HG02798 (cell line): ENCODE data around the gene RPL13.

ENCODE experiments used
- ATAC-seq: cut with Tn5 transposase; IDR thresholded peaks from one replicate; pipeline ENCODE4 v1.9.1; 2021; ENCODE audit warnings: mild to moderate bottlenecking; ENCODE audit not compliant: unreplicated experiment, poor library complexity

The RPL13 gene

DNA sequence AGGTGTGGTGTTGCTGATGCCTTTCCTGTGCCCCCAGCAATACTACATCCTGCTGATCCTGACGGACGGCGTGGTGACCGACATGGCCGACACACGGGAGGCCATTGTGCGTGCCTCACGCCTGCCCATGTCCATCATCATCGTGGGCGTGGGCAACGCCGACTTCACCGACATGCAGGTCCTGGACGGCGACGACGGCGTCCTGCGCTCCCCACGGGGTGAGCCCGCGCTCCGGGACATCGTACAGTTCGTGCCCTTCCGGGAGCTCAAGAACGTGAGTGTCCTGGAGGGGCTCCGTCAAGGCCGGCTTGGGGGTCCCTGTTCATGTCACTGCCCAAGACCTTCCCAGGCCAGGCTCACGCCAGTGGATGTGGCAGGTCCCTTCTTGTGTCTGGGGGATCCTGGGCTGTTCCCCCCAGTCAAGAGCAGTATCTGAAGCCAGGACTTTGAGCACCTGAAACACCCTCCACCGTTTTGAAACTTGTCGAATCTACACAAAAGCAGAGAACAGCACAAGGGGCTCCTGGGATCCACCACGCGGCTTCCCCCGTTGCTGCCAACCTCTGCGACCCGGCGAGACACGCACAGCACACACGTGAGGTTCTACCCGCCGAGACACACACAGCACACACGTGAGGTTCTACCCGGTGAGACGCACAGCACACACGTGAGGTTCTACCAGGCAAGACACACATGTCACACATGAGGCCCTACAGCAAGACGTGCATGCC lies 35.0 kb downstream of the RPL13 start:
- ATAC-seq: no peak

DNA sequence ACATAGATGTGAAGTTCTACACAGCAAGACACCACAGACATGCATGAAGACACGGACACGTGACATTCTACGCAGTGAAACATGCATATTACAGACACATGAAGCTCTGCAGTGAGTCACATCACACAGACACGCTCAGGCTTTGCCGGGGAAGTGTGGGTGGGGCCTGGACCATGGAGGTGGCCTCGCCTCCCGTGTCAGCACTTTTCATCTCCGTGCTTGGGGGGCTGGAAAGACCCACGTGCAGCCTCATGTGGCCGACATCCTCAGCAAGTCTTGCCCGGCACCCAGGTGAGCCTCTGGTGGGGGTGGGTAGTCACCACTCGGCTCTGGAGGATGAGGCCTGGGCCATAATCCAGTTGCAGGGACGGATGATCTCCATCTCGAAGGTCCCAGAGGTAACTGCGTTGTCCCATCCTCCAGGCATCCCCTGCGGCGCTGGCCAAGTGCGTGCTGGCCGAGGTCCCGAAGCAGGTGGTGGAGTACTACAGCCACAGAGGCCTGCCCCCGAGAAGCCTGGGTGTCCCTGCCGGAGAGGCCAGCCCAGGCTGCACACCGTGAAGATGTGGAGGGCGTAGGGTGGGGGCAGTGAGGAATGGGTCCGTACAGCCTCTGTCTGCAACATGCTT lies 35.7 kb downstream of the RPL13 start:
- ATAC-seq: no peak

DNA sequence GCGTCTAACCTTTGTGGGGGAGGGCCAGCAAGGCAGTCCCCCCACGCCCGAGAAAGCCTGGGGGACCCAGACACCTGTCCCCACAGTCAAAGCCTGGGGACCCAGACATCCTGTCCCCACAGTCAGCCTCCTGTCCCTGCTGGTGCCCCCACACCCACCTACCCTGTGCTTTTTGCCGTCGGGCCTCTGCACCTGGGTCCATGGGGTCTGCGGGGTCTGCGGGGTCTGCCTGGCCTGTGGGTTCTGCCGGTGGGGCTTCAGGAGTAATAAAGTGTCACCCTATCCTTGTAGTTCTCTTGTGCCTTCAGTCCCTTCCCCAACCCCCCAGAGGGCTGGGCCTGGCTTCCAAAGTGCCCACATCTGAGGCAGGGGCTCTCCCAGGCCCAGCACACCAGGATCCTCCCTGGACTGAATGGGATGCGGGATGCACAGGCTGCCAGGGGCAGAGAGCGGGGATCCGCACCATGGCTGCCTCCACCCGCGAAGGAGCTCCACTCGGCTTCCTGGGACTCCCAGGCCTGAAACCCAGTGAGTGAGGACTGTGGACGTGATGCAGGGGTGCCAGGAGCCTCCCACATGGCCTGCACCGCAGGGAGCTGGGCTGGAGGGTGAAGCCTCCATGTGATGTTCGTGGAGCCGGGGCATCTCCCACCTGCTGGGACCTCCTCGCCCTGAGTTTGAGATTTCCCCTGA lies 36.6 kb downstream of the RPL13 start:
- ATAC-seq: no peak

DNA sequence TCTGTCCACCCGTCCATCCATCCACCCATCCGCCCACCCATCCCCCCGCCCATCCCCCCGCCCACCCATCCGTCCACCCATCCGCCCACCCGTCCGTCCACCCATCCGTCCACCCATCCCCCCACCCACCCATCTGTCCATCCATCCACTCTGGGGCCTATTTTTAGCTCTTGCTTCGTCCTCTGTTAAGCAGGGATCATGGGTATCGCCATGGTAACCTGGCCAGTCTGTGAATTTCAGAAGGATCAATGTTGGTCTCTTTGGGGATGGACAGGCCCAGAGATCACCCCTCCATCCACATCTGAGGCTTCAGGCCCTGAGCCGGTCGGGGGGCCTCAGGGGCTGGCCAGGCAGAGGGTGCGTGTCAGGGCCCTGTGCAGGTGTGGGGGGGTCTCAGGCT lies 37.7 kb downstream of the RPL13 start:
- ATAC-seq: no peak

DNA sequence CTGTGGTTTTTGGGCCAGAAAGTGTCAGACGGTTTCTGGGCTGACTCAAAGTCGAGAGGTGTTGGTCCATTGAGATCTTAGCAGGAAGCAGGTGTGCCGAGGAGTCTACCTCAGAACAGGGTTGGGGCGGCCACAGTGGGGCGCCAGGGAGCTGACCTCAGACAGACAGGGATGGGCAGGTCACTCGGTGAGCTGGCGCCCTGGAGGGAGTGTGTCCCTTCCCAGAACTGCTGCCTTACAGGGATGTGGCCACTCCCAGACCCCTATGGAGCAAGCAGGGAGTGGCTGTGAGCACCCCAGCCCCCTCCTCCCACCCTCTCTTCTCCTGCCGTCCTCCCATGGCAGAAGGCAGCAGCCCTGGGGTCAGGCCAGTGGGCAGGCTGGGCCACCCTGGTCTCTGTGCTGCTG lies 39.0 kb downstream of the RPL13 start:
- ATAC-seq: no peak

DNA sequence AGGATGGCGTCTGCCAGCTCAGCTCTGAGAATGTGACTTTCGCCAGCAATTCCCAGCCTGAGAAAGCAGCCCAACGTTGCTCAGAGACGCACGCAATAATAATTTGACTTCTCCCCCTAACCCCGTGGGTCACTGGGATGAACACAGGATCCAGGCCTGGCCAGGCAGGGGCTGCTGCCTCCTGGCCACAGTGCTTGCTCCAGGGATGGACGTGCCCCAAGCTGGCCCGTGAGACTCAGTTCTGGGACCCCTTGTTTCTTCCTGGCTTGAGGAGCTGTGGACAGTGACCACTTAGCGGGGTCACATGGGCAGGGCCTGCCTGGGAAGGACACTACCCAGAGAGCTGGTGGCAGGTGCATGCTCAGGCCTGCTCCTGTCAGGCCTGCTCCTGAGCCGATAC lies 39.4 kb downstream of the RPL13 start:
- no peak for ATAC-seq

DNA sequence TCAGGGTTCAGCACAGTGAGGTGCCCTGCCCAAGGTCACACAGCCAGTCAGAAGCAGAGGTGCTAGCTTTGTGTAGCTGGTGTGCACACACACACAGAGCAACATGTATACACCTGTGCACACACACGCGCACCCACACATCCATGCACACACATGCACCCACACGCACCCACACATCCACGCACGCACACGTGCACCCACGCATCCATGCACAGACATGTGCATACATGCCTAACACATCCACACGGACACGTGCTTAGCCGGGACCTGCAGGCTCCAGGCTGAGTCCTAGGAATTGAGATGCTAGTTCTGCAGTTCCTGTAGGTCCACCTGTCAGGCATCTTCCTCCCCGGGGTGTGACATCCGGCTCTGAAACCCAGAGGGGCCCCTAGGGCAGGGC lies 39.9 kb downstream of the RPL13 start:
- ATAC-seq: no peak

DNA sequence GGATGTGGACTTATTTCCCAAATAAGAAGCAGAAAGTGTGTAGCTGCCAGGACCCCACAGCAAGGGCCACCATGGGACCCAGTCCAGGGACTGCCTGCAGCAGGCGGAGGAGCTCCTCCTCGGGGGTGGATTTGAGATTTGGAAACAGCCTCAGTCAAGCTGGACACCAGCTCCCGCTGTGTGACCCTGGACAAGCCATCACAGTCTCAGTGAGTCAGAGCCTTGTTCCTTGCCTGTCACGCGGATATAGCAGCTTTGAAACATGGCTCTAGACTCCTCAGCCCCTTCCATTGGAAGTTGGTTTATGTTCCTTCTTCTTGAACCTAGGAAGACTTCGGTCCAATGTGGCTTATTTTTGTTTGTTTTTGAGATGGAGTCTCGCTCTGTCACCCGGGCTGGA lies 40.5 kb downstream of the RPL13 start:
- no peak for ATAC-seq

DNA sequence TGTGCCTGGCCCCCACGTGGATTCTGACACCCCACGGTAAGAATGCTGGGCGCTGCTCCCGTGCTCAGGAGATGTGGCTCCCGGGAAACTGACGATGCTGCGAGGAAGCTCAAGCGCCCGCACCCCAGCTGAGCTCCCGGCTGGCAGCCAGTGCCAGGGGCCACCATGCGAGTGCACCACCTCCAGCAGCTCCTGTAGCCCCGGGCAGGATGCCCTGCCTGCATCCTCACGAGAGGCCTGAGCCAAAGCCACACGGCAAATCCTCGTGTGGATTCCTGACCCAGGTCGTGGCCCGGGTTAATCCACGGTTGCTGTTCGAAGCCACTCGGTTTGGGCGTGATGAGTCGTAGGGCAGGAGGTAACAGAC lies 41.4 kb downstream of the RPL13 start:
- no peak for ATAC-seq

DNA sequence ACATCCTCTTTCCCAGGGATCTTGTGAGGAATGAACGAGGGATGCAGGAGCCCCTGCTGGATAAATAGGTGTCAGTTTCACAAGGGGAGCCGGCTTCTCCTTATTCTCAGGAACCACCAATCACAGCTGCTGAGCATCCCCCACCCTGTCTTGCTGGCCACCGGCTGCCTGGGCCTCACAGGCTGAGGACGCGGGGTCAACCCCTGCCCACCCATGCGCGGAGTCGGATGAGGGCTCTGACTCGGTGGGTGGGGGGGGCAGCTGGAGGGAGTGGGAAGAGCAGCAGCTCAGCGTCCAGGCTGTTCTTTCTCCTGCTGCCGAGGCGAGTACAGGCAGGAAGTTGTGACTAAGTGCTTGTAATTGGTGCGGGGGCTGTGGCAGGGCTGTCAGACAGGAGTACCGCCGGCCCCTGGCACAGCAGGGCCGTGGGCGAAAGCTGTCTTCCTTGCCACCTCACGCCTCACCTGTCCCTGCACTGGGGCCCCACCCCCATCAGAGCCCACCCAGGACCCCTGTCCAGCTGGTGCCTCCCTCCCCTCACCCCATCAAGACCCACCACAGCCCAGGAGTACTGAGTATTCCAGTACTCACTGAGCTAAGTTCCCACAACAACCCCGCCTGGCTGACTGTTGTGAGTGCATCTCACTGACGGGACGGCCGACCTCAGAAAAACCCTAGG lies 41.9 kb downstream of the RPL13 start:
- no peak for ATAC-seq

DNA sequence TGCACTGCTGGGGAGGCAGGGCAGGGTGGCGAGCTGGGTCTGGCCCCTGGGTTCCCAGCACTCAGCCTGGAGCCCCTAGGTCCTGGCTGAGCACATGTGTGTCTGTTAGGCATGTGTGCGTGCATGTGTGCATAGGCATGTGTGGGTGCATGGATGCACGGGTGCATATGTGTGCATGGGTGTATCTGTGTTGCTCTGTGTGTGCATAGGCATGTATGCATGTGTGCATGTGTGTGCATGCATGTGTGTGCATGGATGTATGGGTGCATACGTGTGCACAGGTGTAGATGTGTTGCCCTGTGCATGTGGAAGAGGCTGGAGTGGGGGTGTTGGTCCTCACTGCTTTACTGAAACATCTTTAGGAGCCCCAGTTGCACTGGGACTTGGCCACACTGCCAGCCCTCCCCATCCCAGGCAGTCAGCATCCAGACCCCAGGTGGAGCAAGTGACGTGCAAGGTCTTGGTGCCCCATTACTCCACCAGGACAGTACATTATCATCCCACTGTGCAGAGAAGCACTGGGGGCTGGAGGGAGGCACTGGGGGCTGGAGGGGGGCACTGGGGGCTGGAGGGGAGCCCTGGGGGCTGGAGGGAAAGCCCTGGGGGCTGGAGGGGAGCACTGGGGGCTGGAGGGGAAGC lies 42.6 kb downstream of the RPL13 start:
- ATAC-seq: no peak

DNA sequence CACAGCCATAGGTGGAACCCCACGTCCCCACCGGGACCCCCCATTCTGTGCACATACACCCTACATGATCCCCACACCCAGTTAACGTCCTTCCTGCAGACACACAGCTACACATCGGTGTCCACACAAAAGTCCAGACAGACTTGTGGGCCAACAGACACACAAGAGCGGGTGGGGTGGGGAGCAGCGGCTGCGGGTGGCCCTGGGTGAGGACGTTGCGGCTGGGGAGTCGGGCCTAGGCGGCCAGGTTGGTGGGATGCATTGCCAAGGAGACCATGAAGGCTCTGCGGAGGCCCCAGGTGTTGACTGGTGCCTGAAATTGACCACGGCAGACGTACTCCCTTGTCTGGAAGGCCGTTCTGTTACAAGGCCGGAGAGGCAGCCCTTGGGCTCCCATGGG lies 44.3 kb downstream of the RPL13 start:
- no peak for ATAC-seq

DNA sequence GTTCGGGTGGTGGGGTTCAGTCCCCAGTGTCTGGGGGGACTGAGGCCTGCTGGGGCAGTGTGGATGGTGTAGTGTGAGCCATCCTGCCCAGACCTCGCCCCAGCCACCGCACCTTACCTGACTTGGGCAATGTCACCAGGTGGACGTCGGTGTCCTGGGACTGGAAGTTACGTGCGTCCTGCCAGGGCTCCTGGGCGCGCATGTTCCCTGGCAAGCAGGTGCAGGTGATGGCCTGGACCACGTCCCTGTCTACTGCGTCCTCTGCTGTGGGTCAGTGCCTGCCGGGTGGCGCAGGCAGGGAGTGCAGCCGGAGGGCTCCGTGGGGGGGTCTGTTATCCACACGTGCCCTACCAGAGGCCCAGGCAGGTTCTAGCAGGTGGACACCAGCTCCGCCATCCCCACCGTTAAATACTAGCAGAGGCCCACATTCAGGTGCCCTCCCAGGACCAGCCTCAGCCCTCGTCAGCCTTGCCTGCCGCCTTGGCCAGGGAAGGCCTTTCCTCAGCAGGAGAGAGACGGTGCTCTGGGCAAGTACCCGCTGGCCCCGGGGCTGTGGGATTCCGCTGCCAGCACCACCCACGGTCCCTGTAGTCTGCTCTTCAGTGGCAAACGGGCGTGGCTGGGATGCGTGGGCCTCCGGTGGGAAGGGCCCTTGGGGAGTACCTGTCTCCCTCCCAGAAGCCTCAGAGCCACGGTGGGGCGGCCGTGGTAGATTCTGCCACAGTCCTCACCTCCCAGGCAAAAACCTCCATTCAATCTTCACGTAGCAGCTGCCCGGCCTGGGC lies 44.9 kb downstream of the RPL13 start:
- no peak for ATAC-seq

DNA sequence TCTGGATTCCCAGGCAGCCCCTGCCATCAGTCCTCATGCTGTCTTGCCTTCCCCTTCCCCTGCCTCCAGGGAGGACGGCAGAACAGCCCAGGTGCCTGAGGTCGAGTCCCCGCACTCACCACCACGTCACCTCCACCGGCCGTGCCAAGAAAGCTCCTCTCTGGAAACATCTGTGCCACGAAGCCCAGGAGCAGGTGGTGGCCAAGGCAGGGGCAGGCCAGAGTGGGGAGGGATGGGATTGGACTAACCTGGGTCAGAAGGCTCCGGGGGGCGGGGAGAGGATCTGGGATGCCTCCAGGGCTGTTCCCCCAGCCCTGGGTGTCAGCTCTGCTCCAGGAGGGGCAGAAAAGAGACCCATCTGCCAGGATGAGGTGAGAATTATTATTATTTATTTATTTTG lies 45.5 kb downstream of the RPL13 start:
- no peak for ATAC-seq

DNA sequence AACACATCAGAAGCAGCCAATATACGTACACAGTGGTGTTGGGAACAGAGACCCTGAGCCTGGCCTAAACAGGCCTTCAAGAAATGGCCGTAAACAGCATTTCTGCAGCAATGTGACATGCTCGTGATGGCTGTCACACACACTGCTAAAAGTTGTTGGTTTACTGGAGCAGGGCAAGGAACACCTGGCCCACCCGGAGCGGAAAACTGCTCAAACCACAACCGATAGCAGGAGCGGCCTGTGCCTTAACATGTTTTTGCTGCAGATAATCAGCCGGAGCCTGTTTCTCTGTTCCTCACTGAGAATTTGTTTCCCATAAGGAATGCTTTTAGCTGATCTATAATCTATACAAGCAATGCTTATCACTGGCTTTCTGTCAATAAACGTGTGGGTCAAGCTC lies 47.0 kb downstream of the RPL13 start:
- no peak for ATAC-seq

DNA sequence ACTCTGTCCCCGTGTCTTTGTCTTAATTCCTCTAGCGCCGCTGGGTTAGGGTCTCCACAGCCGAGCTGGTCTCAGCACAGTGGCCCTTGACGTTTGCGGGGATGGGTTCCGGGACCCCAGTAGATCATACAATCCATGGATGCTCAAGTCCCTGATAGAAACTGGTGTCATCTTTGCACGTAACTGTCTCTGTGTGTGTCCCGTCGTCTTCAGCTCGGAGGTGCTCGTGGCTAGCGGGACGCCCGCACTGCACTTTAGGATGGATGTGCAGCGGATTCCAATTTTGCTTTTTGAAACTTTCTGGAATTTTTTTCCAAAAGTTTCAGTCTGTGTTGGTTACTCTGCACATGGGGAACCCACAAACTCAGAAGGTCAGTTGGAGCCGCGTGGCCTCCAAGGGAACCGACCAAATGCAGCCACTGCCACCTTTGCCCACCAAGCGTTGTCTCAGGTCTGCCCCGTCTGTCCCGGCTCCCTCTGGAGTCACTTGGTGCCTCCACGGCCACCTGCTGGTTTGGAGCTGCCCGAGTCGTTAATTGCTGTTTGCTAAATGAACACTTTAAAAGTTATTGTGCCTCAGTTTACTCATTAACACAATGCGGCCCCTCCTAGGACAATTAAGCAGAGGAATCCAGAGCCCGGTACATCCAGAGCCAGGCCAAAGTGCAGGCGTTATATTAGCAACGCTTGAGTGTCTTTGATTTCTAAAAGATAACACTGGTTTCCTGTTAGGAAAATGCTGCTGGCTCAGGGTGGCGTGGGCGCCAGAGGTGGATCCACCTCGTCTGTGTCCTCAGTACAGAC lies 47.7 kb downstream of the RPL13 start:
- ATAC-seq: no peak

DNA sequence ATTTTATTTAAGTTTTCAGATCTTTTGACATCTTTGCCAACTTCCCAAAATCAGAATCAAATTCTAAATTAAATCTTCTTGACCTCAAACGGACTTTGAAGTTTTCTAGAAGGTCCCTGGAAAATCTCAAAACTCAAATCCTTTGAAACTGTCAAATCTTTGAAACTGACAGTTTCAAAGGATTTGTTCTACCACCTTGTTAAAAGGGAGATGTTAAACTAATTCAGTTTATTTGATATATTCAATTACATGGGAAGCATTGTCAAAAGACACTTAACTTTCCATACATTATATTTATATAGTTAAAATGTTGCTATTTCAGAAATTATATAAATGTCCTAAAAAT lies 49.6 kb downstream of the RPL13 start:
- no peak for ATAC-seq

DNA sequence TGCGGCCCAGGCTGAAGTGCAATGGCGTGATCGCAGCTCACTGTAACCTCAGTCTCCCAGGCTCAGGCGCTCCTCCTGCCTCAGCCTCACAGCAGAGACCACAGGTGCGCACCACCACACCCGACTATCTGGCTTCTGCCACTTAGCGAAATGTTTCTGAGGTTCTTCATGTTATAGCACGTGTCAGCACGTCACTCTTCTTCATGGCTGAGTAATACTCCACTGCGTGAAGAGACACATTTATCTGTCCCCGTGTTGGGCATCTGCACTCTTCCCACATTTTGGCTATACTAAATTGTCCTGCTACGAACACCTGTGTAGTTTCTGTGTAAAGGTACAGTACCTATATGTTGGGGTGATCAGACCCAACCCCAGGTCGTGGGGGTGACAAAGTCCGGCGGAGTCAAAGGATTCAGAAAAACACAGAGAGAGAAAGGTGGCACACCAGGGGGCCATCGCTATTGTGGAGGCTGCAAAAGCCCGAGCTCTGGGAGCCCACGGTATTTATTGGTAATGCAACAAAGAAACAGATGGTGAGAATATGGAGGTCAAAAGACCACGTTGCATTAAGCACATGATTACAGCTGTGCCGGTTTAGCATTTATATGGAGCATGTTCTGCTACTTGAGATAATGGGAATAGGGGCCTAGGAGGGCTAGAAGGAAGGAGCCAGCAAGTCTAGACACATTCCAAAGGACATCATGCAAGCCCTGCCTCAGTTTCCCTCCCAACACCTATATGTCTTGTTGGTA lies 52.1 kb downstream of the RPL13 start:
- no peak for ATAC-seq
